Measurements from ENCODE around the gene COL12A1. TPM values are rescaled to one million over a fixed set of nuclear protein-coding genes. Genes with fewer than 3 reads are reported as not detected.

Gene COL12A1
- total RNA-seq, 1 experiment from 2014 or later = 12.5 TPM

GRCh38 chr6:75180864-75181263 is 25.0 kb downstream of the COL12A1 start:
- intact Hi-C loops (cut with micrococcal nuclease; ENCODE audit: unreplicated experiment) = no loop called here
- Histone ChIP-seq H3K27me3 (ENCODE audit: insufficient read depth, low read depth) (no peaks in the 10 kb centered on the region), H3K4me3 (no peak overlapping the region), H3K9me2 (ENCODE audit: insufficient read depth) (no peaks in the 10 kb centered on the region), H2AFZ (no peak overlapping the region), H3K9me3 (ENCODE audit: insufficient read depth, low read depth) (no peaks in the 10 kb centered on the region), H3K27ac (no peak overlapping the region), H3K4me1 (replicated peaks; ENCODE audit: insufficient read depth) (peaks cover 22% of the 10 kb centered on the region), H3F3A (ENCODE audit: insufficient read depth, low read depth) (peaks cover 14% of the 10 kb centered on the region), H3K79me2 (ENCODE audit: low read depth) (no peaks in the 10 kb centered on the region), H3K36me3 (ENCODE audit: low read depth) (no peaks in the 10 kb centered on the region), H3K4me2 (no peak overlapping the region), H4K20me1 (ENCODE audit: insufficient read depth) (no peaks in the 10 kb centered on the region)
- DNase-seq = no peak
- ChIA-PET CTCF (interaction anchor here (0.6 kb wide), 1 partner anchor 1618 kb away, joined by 4 read pairs; no protein-coding TSS in a partner anchor), POLR2A (ENCODE audit: unreplicated experiment) (no interaction called here)
- no TSS peak for BruUV-seq (replicated peaks)
- no peak for TF ChIP-seq EZH2 (IDR thresholded peaks at IDR 0.05; ENCODE audit: low read depth)

GRCh38 chr6:75178757-75179156 is 27.1 kb downstream of the COL12A1 start:
- Histone ChIP-seq H2AFZ (no peak overlapping the region), H3K4me1 (replicated peaks; ENCODE audit: insufficient read depth) (peaks cover 16% of the 10 kb centered on the region), H3K9me2 (ENCODE audit: insufficient read depth) (no peaks in the 10 kb centered on the region), H4K20me1 (ENCODE audit: insufficient read depth) (no peaks in the 10 kb centered on the region), H3K27me3 (ENCODE audit: insufficient read depth, low read depth) (no peaks in the 10 kb centered on the region), H3K27ac (no peak overlapping the region), H3K9me3 (ENCODE audit: insufficient read depth, low read depth) (no peaks in the 10 kb centered on the region), H3K4me2 (no peak overlapping the region), H3F3A (ENCODE audit: insufficient read depth, low read depth) (peaks cover 13% of the 10 kb centered on the region), H3K36me3 (ENCODE audit: low read depth) (no peaks in the 10 kb centered on the region), H3K79me2 (ENCODE audit: low read depth) (no peaks in the 10 kb centered on the region), H3K4me3 (no peak overlapping the region)
- intact Hi-C loops (cut with micrococcal nuclease; ENCODE audit: unreplicated experiment) = no loop called here
- BruUV-seq (replicated peaks) = no TSS peak
- POLR2A ChIA-PET (ENCODE audit: unreplicated experiment) = no interaction called here
- DNase-seq = no peak
- CTCF ChIA-PET = no interaction called here
- TF ChIP-seq CTCF (conservative IDR thresholded peaks at IDR 0.05) = no peak
- TF ChIP-seq EZH2 (IDR thresholded peaks at IDR 0.05; ENCODE audit: low read depth) = no peak

GRCh38 chr6:75176076-75176582 is 29.7 kb downstream of the COL12A1 start:
- TF ChIP-seq EZH2 (IDR thresholded peaks at IDR 0.05; ENCODE audit: low read depth) (no peak), CTCF (conservative IDR thresholded peaks at IDR 0.05) (no peak)
- Histone ChIP-seq H3K36me3 (ENCODE audit: low read depth) (no peaks in the 10 kb centered on the region), H4K20me1 (ENCODE audit: insufficient read depth) (no peaks in the 10 kb centered on the region), H2AFZ (no peak overlapping the region), H3K4me1 (replicated peaks; ENCODE audit: insufficient read depth) (no peaks in the 10 kb centered on the region), H3K79me2 (ENCODE audit: low read depth) (no peaks in the 10 kb centered on the region), H3K4me2 (no peak overlapping the region), H3K9me3 (ENCODE audit: insufficient read depth, low read depth) (no peaks in the 10 kb centered on the region), H3K27me3 (ENCODE audit: insufficient read depth, low read depth) (no peaks in the 10 kb centered on the region), H3F3A (ENCODE audit: insufficient read depth, low read depth) (no peaks in the 10 kb centered on the region), H3K9me2 (ENCODE audit: insufficient read depth) (no peaks in the 10 kb centered on the region), H3K4me3 (no peak overlapping the region), H3K27ac (no peak overlapping the region)
- ChIA-PET POLR2A (ENCODE audit: unreplicated experiment) (no interaction called here), CTCF (no interaction called here)
- no peak for DNase-seq
- no TSS peak for BruUV-seq (replicated peaks)
- intact Hi-C loops (cut with micrococcal nuclease; ENCODE audit: unreplicated experiment) = no loop called here

- H3K9me2 ChIP-seq (ENCODE audit: insufficient read depth) = no peaks in the 10 kb centered on the region
- no peak for TF ChIP-seq EZH2 (IDR thresholded peaks at IDR 0.05; ENCODE audit: low read depth)
- TF ChIP-seq CTCF (conservative IDR thresholded peaks at IDR 0.05) = no peak
- peaks cover 8% of the 10 kb centered on the region; the same call in 1 of the 2 replicates for H3K4me1 ChIP-seq (replicated peaks; ENCODE audit: insufficient read depth)
- H3F3A ChIP-seq (ENCODE audit: insufficient read depth, low read depth) = no peaks in the 10 kb centered on the region
- H2AFZ ChIP-seq = no peak overlapping the region
- CTCF ChIA-PET = no interaction called here
- no peaks in the 10 kb centered on the region for H3K9me3 ChIP-seq (ENCODE audit: insufficient read depth, low read depth)
- intact Hi-C loops (cut with micrococcal nuclease; ENCODE audit: unreplicated experiment) = no loop called here
- BruUV-seq (replicated peaks) = no TSS peak
- no peak overlapping the region for H3K4me2 ChIP-seq
- no peaks in the 10 kb centered on the region for H4K20me1 ChIP-seq (ENCODE audit: insufficient read depth)
- H3K27me3 ChIP-seq (ENCODE audit: insufficient read depth, low read depth) = no peaks in the 10 kb centered on the region
- H3K36me3 ChIP-seq (ENCODE audit: low read depth) = no peaks in the 10 kb centered on the region
- no peak overlapping the region for H3K27ac ChIP-seq
- POLR2A ChIA-PET (ENCODE audit: unreplicated experiment) = no interaction called here
- no peak overlapping the region for H3K4me3 ChIP-seq
- H3K79me2 ChIP-seq (ENCODE audit: low read depth) = no peaks in the 10 kb centered on the region
- no peak for DNase-seq
These were observed 33.9 kb downstream of the COL12A1 start for GRCh38 chr6:75171986-75172385.
